Right atrium auricular region (tissue), 2 donors: ENCODE results near the gene CRLF2. TPM values are rescaled to one million over a fixed set of nuclear protein-coding genes. Genes with fewer than 3 reads are reported as not detected.
"Not testable (repeated sequence)": the region's sequence is repeated elsewhere in the genome, so short reads cannot be mapped to it uniquely, and the experiment has no call there.

ENCODE experiments used
- DNase-seq: peaks from one replicate; pipeline ENCODE4 v3.0.0-alpha.2; 2019; ENCODE audit warnings: low spot score
- H3K27ac ChIP-seq, 2 donors: fragments of 200-600 bp; sonication (generic); 1 replicate in 1 of 2; 2 replicates in 1 of 2; pipeline ENCODE4 v1.5.1; 2016 to 2019
- H3K27me3 ChIP-seq, 2 donors: fragments of 200-600 bp; sonication (generic); one replicate each; pipeline versions ENCODE4 v1.5.1 to v1.6.0; 2017 to 2019
- H3K36me3 ChIP-seq: fragments of 200-600 bp; sonication (generic); one replicate; pipeline ENCODE4 v1.5.1; 2016
- H3K4me1 ChIP-seq, 2 donors: fragments of 200-600 bp; sonication (generic); one replicate each; pipeline versions ENCODE4 v1.5.1 to v1.6.0; 2017 to 2019
- H3K4me3 ChIP-seq, 2 donors: fragments of 200-600 bp; sonication (generic); 1 replicate in 1 of 2; 2 replicates in 1 of 2; pipeline ENCODE4 v1.5.1; 2017 to 2019; ENCODE audit warnings: mild to moderate bottlenecking in 1 of 2, moderate library complexity in 1 of 2
- H3K9me3 ChIP-seq, 2 donors: fragments of 200-600 bp; sonication (generic); one replicate each; pipeline ENCODE4 v1.5.1; 2019
- total RNA-seq, 2 donors: library from RNA; depleted of rRNA; stranded (reverse); fragments of >200 nt; gene quantifications; one replicate each; pipeline ENCODE4 v1.1.0, GENCODE V29; 2016
- TF ChIP-seq, protein P1 (sequence below), 2 donors: fragments of 200-600 bp; sonication (generic); IDR thresholded peaks; one replicate each; pipeline ENCODE4 v1.5.1; 2019; ENCODE audit warnings: antibody characterized with exemption in 2 of 2

CRLF2 gene
- total RNA-seq, 2 donors from 2014 or later = not detected

DNA sequence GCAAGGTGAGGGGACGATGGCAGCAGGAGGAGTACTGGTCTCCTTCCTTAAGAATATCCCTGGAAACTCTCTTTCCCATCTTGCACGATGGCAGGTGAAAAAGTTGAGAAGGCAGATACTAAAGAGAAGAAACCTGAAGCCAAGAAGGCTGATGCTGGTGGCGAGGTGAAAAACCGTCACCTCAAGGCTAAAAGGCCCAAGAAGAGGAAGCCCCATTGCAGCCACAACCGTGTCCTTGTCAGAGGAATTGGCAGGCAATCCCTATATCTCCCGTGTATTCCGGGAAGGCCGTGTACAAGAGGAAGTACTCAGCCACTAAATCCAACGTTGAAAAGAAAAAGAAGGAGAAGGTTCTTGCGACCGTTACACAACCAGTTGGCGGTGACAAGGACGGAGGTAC lies 40.0 kb downstream of the CRLF2 start:
- H3K36me3 ChIP-seq = no peaks in the 10 kb centered on the region
- no peak overlapping the region for H3K4me3 ChIP-seq
- H3K27ac ChIP-seq = no peak overlapping the region
- no peaks in the 10 kb centered on the region for H3K4me1 ChIP-seq
- TF ChIP-seq, protein P1, sequence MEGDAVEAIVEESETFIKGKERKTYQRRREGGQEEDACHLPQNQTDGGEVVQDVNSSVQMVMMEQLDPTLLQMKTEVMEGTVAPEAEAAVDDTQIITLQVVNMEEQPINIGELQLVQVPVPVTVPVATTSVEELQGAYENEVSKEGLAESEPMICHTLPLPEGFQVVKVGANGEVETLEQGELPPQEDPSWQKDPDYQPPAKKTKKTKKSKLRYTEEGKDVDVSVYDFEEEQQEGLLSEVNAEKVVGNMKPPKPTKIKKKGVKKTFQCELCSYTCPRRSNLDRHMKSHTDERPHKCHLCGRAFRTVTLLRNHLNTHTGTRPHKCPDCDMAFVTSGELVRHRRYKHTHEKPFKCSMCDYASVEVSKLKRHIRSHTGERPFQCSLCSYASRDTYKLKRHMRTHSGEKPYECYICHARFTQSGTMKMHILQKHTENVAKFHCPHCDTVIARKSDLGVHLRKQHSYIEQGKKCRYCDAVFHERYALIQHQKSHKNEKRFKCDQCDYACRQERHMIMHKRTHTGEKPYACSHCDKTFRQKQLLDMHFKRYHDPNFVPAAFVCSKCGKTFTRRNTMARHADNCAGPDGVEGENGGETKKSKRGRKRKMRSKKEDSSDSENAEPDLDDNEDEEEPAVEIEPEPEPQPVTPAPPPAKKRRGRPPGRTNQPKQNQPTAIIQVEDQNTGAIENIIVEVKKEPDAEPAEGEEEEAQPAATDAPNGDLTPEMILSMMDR (IDR thresholded peaks at IDR 0.05) = no peak
- DNase-seq = no peak
- H3K27me3 ChIP-seq = no peaks in the 10 kb centered on the region
- no peaks in the 10 kb centered on the region for H3K9me3 ChIP-seq

DNA sequence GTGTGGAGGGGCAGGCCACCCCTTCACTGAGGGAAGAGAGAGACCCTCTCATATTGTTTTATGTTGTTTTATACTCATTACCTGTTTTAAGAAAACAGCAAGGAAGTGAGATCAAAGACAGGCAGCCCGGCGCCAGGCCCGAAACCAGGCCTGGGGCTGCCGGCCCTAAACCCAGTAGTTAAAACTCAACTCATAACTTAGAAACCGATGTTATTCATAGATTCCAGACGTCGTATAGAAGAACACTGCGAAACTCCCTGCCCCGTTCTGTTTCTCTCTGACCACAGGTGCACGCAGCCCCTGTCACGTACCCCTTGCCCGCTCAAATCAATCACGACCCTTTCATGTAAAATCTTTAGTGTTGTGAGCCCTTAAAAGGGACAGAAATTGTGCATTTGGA lies 40.5 kb downstream of the CRLF2 start:
- not testable (repeated sequence) for H3K36me3 ChIP-seq, H3K4me1 ChIP-seq, DNase-seq, H3K27me3 ChIP-seq, H3K9me3 ChIP-seq, H3K4me3 ChIP-seq, H3K27ac ChIP-seq

DNA sequence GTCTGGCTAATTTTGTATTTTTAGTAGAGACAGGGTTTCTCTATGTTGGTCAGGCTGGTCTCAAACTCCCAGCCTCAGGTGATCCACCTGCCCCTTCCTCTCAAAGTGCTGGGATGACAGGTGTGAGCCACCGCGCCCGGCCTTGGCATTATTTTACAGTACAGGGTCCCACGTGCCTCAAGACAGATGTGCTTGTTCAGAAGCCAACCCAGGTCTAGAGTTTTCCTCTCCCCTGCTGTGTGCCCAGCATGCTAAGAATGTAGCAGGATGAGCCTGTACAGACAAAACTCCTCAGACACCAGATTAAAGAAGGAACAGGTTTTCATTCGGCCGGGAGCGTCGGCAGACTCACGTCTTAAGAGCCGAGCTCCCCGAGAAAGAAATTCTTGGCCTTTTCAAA lies 42.2 kb downstream of the CRLF2 start:
- DNase-seq = no peak
- Histone ChIP-seq H3K36me3 (no peaks in the 10 kb centered on the region), H3K9me3 (no peaks in the 10 kb centered on the region), H3K27me3 (no peaks in the 10 kb centered on the region), H3K4me1 (no peaks in the 10 kb centered on the region), H3K27ac (no peak overlapping the region), H3K4me3 (no peak overlapping the region)
- TF ChIP-seq, protein P1 (IDR thresholded peaks at IDR 0.05) = no peak

DNA sequence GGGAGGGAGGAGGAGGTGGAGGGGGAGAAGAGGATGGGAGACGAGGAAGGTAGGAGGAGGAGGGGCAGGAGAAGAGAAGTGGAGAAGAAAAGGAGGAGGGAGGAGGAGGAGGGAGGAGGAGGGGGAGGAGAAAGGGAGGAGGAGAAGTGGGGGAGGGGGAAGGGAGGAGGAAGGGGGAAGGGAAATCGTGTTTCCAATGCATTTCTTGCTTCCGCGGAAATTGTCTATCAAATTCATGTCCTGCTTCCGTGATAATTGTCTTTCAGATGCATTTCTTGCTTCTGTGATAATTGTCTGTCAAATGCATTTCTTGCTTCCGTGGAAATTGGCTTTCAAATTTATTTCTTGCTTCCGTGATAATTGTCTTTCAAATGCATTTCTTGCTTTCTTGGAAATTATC lies 43.3 kb downstream of the CRLF2 start:
- no peaks in the 10 kb centered on the region for H3K4me1 ChIP-seq
- no peaks in the 10 kb centered on the region for H3K9me3 ChIP-seq
- H3K4me3 ChIP-seq = no peak overlapping the region
- TF ChIP-seq, protein P1 (IDR thresholded peaks at IDR 0.05) = no peak
- H3K27me3 ChIP-seq = no peaks in the 10 kb centered on the region
- H3K27ac ChIP-seq = no peak overlapping the region
- H3K36me3 ChIP-seq = no peaks in the 10 kb centered on the region
- DNase-seq = no peak

DNA sequence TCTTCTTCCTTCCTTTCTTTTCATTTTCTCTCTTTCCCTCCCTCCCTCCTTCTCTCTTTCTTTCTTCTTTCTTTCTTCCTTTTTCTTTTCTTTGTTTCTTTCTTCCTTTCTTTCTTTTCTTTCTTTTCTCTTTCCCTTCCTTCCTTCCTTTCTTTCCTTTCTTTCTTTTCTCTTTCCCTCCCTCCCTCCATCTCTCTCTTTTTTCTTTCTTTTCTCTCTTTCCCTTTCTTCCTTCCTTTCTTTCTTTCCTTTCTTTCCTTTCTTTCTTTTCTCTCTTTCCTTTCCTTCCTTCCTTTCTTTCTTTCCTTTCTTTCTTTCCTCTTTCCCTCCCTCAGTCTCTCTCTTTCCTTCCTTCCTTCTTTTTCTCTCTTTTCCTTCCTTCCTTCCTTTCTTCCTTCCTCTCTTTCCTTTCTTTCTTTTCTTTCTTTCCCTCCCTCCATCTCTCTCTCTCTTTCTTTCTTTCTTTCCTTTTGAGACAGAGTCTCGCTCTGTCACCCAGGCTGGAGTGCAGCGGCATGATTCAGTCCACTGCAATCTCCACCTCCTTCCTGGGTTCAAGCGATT lies 44.4 kb downstream of the CRLF2 start:
- Histone ChIP-seq H3K27ac (no peak overlapping the region), H3K4me1 (no peaks in the 10 kb centered on the region), H3K36me3 (no peaks in the 10 kb centered on the region), H3K27me3 (no peaks in the 10 kb centered on the region), H3K9me3 (no peaks in the 10 kb centered on the region), H3K4me3 (no peak overlapping the region)
- TF ChIP-seq, protein P1 (IDR thresholded peaks at IDR 0.05) = no peak
- no peak for DNase-seq

DNA sequence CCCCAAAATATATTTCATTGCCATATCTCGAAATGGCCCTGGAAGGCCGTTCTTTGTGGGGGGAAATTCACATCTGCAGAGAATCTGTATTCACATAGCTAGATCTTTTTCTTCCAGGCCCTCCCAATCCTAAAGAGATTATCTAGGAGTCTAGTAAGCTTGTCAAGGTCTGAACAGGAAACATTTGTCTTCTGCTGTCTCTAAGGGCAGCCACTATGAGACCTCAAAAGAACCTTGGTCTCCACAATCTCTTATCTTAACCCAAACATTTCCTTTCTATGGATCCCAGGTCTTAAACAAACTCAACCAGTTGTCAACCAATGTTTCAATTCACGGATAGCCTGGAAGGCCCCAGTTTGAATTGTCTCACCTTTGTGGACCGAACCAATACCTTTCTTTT lies 45.0 kb downstream of the CRLF2 start:
- TF ChIP-seq, protein P1 (IDR thresholded peaks at IDR 0.05) = no peak
- no peaks in the 10 kb centered on the region for H3K4me1 ChIP-seq
- no peak for DNase-seq
- no peaks in the 10 kb centered on the region for H3K27me3 ChIP-seq
- no peak overlapping the region for H3K4me3 ChIP-seq
- no peak overlapping the region for H3K27ac ChIP-seq
- H3K36me3 ChIP-seq = no peaks in the 10 kb centered on the region
- H3K9me3 ChIP-seq = no peaks in the 10 kb centered on the region
